A549 (cell line): Measurements from ENCODE around the gene AMZ1.
"Not testable (repeated sequence)": the region's sequence is repeated elsewhere in the genome, so short reads cannot be mapped to it uniquely, and the experiment has no call there.

ENCODE experiments used
- CHD2 ChIP-seq: fragments of 150-350 bp; IDR thresholded peaks from 2 replicates; pipeline ENCODE4 v1.6.1; 2014; ENCODE audit warnings: low read length; ENCODE audit not compliant: partially characterized antibody
- EP300 ChIP-seq, 2 experiments: fragments of >200 bp; sonication (Bioruptor Twin); formaldehyde crosslinking; IDR thresholded peaks; 2 replicates in 1 of 2; 3 replicates in 1 of 2; pipeline ENCODE4 v1.6.1; 2016 to 2017
- MAZ ChIP-seq: fragments of 150-350 bp; IDR thresholded peaks from 2 replicates; pipeline ENCODE4 v1.6.1; 2014; ENCODE audit warnings: antibody characterized with exemption, low read depth, low read length, borderline replicate concordance

DNA sequence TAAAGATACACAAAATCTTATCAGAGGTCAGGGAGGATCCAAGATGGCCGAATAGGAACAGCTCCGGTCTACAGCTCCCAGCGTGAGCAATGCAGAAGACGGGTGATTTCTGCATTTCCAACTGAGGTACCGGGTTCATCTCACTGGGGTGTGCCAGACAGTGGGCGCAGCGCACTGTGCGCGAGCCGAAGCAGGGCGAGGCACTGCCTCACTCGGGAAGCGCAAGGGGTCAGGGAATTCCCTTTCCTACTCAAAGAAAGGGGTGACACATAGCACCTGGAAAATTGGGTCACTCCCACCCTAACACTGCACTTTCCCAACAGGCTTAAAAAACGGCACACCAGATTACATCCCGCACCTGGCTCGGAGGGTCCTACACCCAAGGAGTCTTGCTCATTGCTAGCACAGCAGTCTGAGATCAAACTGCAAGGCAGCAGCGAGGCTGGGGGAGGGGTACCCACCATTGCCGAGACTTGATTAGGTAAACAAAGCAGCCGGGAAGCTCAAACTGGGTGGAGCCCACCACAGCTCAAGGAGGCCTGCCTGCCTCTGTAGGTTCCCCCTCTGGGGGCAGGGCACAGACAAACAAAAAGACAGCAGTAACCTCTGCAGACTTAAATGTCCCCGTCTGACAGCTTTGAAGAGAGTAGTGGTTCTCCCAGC, 55.7 kb downstream of the AMZ1 start:
- TF ChIP-seq EP300 (IDR thresholded peaks at IDR 0.05); MAZ; CHD2: not testable (repeated sequence)
